Neutrophil (primary cell): ENCODE results near the gene EXOC6B.
"Not testable (repeated sequence)": the region's sequence is repeated elsewhere in the genome, so short reads cannot be mapped to it uniquely, and the experiment has no call there.

Experiments
- H3K27ac ChIP-seq: fragments of 200-600 bp; sonication (generic); 2 replicates; pipeline ENCODE4 v1.5.1; 2016; ENCODE audit warnings: mild to moderate bottlenecking, moderate library complexity
- H3K27me3 ChIP-seq: fragments of 200-600 bp; sonication (generic); 2 replicates; pipeline ENCODE4 v1.6.0; 2016; ENCODE audit warnings: mild to moderate bottlenecking
- H3K36me3 ChIP-seq: fragments of 200-600 bp; sonication (generic); 2 replicates; pipeline ENCODE4 v1.5.1; 2017
- H3K4me1 ChIP-seq, 2 experiments: fragments of 200-600 bp in 1 of 2; sonication (generic) in 1 of 2; 1 replicate in 1 of 2; 2 replicates in 1 of 2; pipeline versions ENCODE4 v1.5.1 to v1.6.1; 2013 to 2016; ENCODE audit warnings: low read depth in 1 of 2, low read length in 1 of 2, mild to moderate bottlenecking in 1 of 2, moderate library complexity in 1 of 2; ENCODE audit not compliant: control insufficient read depth in 1 of 2, insufficient read depth in 1 of 2
- H3K4me3 ChIP-seq, 2 experiments: fragments of 200-600 bp in 1 of 2; sonication (generic) in 1 of 2; 1 replicate in 1 of 2; 2 replicates in 1 of 2; pipeline ENCODE4 v1.5.1; 2013 to 2016; ENCODE audit warnings: low read depth in 1 of 2, low read length in 1 of 2, mild to moderate bottlenecking in 1 of 2, moderate library complexity in 1 of 2
- H3K9me3 ChIP-seq: fragments of 200-600 bp; sonication (generic); 2 replicates; pipeline ENCODE4 v1.5.1; 2016
- CTCF ChIP-seq: fragments of 200-600 bp; sonication (generic); IDR thresholded peaks from 2 replicates; pipeline ENCODE4 v1.5.1; 2016; ENCODE audit warnings: antibody characterized with exemption

EXOC6B gene

GRCh38 chr2:72512376-72512775, 313.5 kb downstream of the EXOC6B start:
- no peak for TF ChIP-seq CTCF
- H3K4me1 ChIP-seq: no peaks in the 10 kb centered on the region
- no peak overlapping the region for H3K27ac ChIP-seq
- no peaks in the 10 kb centered on the region for H3K9me3 ChIP-seq
- H3K4me3 ChIP-seq: no peak overlapping the region
- no peaks in the 10 kb centered on the region for H3K36me3 ChIP-seq
- no peaks in the 10 kb centered on the region for H3K27me3 ChIP-seq

GRCh38 chr2:72511906-72512305, 313.9 kb downstream of the EXOC6B start:
- Histone ChIP-seq H3K4me3 (no peak overlapping the region), H3K9me3 (no peaks in the 10 kb centered on the region), H3K27ac (no peak overlapping the region), H3K36me3 (no peaks in the 10 kb centered on the region), H3K27me3 (no peaks in the 10 kb centered on the region), H3K4me1 (no peaks in the 10 kb centered on the region)
- TF ChIP-seq CTCF: no peak

- no peaks in the 10 kb centered on the region for H3K27me3 ChIP-seq
- no peak overlapping the region for H3K27ac ChIP-seq
- H3K4me3 ChIP-seq: no peak overlapping the region
- no peak for TF ChIP-seq CTCF
- H3K4me1 ChIP-seq: no peaks in the 10 kb centered on the region
- no peaks in the 10 kb centered on the region for H3K36me3 ChIP-seq
- H3K9me3 ChIP-seq: no peaks in the 10 kb centered on the region
Measured at GRCh38 chr2:72497763-72498162, 328.1 kb downstream of the EXOC6B start.

GRCh38 chr2:72496479-72496878, 329.4 kb downstream of the EXOC6B start:
- H3K27me3 ChIP-seq: no peaks in the 10 kb centered on the region
- no peak overlapping the region for H3K4me3 ChIP-seq
- no peaks in the 10 kb centered on the region for H3K9me3 ChIP-seq
- TF ChIP-seq CTCF: no peak
- no peak overlapping the region for H3K27ac ChIP-seq
- no peaks in the 10 kb centered on the region for H3K4me1 ChIP-seq
- H3K36me3 ChIP-seq: no peaks in the 10 kb centered on the region

GRCh38 chr2:72494392-72494791, 331.4 kb downstream of the EXOC6B start:
- H3K4me1 ChIP-seq: no peaks in the 10 kb centered on the region
- no peak overlapping the region for H3K4me3 ChIP-seq
- H3K27me3 ChIP-seq: no peaks in the 10 kb centered on the region
- H3K9me3 ChIP-seq: no peaks in the 10 kb centered on the region
- H3K27ac ChIP-seq: no peak overlapping the region
- TF ChIP-seq CTCF: no peak
- H3K36me3 ChIP-seq: no peaks in the 10 kb centered on the region

GRCh38 chr2:72484622-72485021, 341.2 kb downstream of the EXOC6B start:
- H3K4me3 ChIP-seq, H3K27me3 ChIP-seq, H3K9me3 ChIP-seq, H3K27ac ChIP-seq, H3K36me3 ChIP-seq, H3K4me1 ChIP-seq: not testable (repeated sequence)
